Renal cortical epithelial cell (primary cell): ENCODE measurements around the gene FTH1. TPM values are rescaled to one million over a fixed set of nuclear protein-coding genes. Genes with fewer than 3 reads are reported as not detected.
"Not testable (repeated sequence)": the region's sequence is repeated elsewhere in the genome, so short reads cannot be mapped to it uniquely, and the experiment has no call there.

Experiments
- DNase-seq: peaks from one replicate; pipeline ENCODE4 v3.0.0-alpha.2; 2011; ENCODE audit warnings: low read depth
- total RNA-seq: library from RNA; depleted of rRNA; stranded (reverse); fragments of >200 nt; gene quantifications from 2 replicates; pipeline ENCODE4 v1.2.3, GENCODE V29; 2014

Gene FTH1
- total RNA-seq, 1 donor from 2014 or later: 5,018 TPM

GRCh38 chr11:61978703-61979661 is 11.5 kb upstream of the FTH1 start:
- DNase-seq: no peak

- DNase-seq: no peak
Observed at GRCh38 chr11:61976813-61977475, 9.5 kb upstream of the FTH1 start.

- DNase-seq: no peak
Observed at GRCh38 chr11:61976420-61976800, 9.0 kb upstream of the FTH1 start.

GRCh38 chr11:61975638-61976419 is 8.4 kb upstream of the FTH1 start:
- DNase-seq: no peak

GRCh38 chr11:61974766-61975631 is 7.6 kb upstream of the FTH1 start:
- DNase-seq: peak; percentile 84

- no peak for DNase-seq
Observed at GRCh38 chr11:61973476-61974162, 6.2 kb upstream of the FTH1 start.

GRCh38 chr11:61972672-61973475 is 5.4 kb upstream of the FTH1 start:
- DNase-seq: peak; percentile 99

- DNase-seq: no peak
Observed at GRCh38 chr11:61972112-61972671, 4.8 kb upstream of the FTH1 start.

- DNase-seq: peak; percentile 99
Observed at GRCh38 chr11:61971248-61972111, 4.0 kb upstream of the FTH1 start.

GRCh38 chr11:61969838-61970662 is 2.6 kb upstream of the FTH1 start:
- DNase-seq: peak; percentile 91

GRCh38 chr11:61969391-61969758 is 1.9 kb upstream of the FTH1 start:
- DNase-seq: no peak

- no peak for DNase-seq
Observed at GRCh38 chr11:61968758-61969390, 1.4 kb upstream of the FTH1 start.

- DNase-seq: no peak
Observed at GRCh38 chr11:61967924-61968757, 707 bp upstream of the FTH1 start.

- no peak for DNase-seq
Observed at GRCh38 chr11:61966734-61967115, 709 bp downstream of the FTH1 start.

GRCh38 chr11:61964666-61965271 is 2.7 kb downstream of the FTH1 start:
- not testable (repeated sequence) for DNase-seq
